ENCODE results near the gene TLE1.

The TLE1 gene

DNA sequence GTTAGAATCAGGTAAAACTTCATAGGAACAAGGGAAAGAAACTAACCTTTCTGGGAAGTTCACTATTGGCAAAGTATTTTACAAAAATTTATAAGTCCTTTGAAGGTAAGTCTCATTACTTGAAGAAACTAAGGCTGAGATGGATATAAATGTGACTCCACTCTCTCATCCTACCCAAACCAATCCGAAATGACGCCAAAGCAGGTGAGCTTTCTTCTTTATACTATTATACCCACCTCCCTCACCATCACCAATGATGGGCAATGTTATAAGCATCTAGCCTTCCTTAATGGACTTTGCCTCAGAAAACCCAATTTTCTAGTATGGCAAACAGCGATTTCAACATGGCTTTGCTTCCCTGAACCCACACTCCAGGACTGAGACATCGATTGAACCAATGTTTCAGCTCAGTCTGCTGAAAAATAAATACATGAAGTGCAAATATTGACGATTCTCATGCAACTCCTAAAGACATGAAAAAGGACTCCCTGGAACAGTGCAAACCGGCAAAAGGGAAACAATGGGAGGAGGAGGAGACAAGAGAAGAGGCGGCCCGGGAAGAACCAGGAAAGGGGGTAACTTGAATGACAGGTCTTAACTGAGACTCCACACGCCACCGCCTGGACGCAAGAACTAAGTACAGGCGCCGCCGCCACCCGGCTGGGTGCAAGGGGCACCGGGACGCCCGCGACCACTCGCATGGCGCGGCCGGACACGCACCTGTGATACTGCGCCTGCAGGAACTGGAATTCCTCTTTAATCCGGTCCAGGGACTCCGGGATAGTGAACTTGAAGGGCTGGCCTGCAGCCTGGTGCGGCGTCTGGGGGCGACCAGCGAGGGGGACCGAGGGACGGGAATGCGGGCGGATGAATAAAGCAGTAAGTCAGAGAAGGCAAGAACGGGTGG lies 2.5 kb downstream of the TLE1 start:
- DNase-seq (ENCODE audit: low spot score): no peak

DNA sequence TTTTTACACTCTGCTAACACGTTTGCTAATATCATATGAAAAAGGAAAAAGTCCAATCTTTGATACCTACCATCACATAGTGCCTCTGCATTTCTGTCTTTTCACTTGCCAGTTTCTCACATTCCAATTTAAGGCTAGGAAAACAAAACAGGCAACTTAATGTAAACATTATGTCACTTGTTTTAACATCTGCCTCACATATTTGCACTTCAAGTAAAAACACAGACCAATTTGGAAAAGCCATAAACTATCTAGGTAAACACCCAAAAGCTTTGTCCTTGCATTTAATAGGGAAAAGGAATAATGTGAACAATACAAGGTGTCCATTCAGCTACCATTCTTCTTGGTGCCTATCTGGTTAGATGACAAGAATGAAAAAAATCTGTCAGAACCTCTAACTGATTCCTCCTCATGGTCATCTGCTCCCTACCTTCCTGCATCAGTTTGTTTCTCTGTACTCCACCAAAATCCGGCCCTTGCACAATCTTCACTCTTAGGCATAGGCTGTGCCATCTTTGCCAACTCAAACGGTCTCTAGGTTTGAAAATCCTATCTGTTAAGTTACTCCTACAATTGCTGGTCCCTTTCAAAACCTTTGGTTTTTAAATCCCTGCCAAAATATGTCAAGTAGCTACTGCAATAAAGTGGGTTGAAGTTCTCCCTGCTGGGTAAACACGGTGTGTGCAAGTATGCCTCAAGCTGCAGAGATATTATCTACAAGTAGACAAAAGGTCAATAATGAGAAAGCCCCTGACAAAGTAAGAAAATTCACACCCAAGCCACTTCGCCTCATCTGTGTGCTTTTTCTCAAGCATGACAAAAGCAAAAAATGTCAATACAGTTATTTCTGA lies 3.4 kb downstream of the TLE1 start:
- DNase-seq (ENCODE audit: low spot score): no peak

DNA sequence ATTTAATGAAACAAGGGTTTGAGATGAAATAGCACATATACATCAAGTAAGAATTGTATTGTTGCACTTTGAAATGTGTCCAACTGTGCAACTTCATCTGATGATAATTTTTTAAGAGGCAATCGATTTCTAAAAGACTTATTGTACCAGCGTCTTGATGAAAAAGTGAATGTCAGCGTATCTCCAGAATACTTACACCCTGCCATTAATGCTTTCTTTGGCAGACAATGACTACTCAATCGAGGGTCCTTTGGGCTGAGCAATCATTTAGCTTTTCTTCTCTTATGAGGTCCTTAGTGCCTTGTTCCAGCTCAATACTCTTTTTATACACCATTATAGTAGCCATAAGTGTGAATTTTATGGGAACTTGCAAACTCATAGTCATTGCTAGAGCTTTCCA lies 4.7 kb downstream of the TLE1 start:
- no peak for DNase-seq (ENCODE audit: low spot score)

DNA sequence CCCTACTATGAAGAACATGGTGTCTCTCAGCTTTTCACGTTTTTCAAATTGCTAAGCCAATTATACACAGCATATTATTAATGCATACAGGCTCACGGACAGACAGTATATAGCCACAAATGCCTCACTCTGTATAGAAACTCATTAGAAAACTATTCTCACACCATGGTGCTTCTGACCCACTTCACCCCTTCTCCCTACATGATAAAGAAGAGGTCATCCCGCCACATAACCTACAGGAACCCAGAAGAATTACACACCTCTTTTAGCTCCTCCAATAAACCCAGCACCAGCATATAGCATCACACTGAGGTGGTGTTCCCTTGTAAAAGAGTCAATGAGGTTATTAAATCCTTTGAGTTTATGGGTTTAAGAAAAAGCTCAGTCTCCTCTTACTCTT lies 5.6 kb downstream of the TLE1 start:
- DNase-seq (ENCODE audit: low spot score): no peak

DNA sequence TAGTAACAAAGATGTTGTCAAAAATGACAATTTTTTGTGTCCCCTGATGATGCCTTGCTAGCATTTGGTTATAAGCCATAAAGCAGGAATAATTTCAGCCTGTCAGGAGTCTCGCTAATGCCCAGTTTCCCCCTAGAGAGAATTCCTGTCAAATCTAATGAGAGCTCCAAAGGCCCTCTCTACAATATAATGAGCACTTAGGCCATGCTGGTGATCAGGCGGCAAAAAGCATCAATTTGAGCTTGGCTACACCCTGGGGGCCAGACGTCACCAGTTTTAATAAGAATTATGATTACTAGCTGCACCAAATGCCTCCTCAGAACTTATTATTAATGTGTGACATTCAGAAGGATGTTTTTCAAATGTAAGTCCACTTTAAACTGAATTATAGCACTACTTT lies 6.1 kb downstream of the TLE1 start:
- DNase-seq (ENCODE audit: low spot score): no peak

DNA sequence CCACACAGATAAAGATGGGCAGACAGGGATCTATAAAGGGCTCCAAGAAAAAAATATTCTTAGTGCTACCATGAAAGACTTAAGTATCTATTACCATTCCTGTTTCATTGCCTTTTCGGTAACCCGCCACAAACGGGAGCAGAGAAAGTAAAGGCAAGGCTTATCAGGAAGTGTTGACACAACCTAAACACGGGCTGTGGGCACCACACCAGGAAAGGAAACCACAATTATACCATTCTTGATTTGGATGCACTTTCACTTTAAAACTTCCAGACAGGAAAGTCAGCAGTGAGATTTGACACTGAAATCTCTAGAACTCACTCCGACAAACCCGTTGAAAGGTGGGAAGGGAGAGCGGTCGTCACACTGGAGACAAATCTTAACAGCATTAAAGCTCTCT lies 6.5 kb downstream of the TLE1 start:
- DNase-seq (ENCODE audit: low spot score): no peak

DNA sequence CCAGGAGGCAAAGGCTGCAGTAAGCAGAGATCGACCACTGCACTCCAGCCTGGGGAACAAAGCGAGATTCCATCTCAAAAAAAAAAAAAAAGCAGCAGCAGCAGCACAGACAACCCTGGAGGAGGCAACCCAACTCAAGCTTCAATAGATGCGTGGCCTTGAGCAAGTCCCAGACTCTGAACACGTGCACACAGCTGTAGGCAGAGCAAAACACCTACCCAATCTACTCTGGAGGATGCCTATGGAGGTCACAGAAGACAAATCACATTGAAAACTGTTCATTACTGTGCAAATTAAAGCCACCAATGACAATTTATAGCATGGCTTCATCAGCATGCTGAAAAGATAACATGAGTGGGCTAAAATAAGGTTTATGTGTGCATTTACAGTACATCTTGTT lies 7.2 kb downstream of the TLE1 start:
- no peak for DNase-seq (ENCODE audit: low spot score)

DNA sequence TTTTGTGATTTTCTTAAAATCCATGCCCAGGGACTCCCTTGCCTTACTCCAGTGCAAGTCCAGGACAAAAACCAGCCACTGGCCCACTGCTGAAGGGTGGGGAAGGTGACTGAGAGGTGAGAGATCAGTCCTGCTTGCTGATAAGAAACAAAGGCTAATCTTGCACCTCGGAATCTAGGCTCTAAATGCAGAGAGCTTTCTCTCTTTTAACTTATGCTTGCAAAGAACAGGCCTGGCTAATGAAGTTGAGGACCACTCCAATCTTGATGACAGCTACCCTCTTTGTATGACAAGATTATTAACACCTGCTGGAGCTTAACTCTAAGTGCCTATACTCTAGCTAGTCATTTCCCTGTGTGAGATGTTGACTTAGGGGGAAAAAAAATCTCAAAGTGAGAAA lies 8.8 kb downstream of the TLE1 start:
- no peak for DNase-seq (ENCODE audit: low spot score)

DNA sequence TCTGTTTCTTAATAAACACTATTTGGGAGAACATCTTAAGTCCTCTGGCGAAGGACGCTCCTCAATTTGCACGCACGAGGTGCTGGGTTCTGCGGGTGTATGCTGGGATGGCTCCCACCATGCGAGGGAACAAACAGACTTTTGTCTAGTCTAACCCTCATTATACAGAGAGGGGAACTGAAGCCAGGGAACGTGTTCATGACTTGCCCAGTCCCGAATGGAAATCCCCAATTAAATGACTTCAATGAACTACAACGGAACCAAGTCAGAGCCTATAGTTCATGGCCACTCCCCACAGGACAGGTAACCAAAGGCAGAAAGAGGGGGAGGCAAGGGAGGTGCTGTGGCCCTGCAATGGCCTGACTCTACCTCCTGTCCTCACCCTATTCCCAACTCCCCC lies 9.3 kb downstream of the TLE1 start:
- no peak for DNase-seq (ENCODE audit: low spot score)

DNA sequence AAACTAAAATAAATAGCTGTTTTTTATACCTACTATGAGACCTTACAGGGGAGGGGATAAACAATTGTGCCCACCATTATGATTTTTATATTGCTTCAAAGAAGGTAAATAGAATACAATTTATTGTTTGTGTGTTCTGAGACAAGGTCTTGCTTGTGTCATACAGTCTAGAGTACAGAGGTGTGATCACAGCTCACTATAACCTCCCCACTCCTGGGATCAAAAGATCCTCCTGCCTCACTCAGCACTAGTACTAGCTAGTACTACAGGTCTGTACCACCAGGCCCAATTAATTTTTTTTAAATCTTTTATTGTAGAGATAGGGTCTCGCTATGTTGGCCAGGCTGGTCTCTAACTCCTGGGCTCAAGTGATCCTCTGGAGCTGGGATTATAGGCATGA lies 11.3 kb downstream of the TLE1 start:
- no peak for DNase-seq (ENCODE audit: low spot score)

DNA sequence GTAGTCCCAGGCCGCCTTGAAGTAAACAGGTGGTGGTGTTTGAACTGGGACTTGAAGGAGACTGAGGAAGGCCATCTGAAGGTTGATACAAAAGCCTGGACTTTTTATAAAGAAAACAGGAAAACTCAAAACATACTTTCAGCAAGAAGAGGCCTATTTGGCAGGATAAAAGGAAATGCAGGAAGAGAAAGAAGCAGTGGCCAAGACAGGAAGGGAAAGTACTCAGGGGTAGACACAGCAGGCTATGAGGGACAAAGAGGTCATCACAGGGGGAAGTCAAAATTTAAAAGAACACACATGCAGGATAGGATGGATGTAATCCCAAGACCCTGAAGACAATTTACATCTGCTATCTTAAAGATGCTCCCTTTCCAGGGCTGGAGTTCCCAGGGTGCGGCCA lies 13.0 kb downstream of the TLE1 start:
- no peak for DNase-seq (ENCODE audit: low spot score)

DNA sequence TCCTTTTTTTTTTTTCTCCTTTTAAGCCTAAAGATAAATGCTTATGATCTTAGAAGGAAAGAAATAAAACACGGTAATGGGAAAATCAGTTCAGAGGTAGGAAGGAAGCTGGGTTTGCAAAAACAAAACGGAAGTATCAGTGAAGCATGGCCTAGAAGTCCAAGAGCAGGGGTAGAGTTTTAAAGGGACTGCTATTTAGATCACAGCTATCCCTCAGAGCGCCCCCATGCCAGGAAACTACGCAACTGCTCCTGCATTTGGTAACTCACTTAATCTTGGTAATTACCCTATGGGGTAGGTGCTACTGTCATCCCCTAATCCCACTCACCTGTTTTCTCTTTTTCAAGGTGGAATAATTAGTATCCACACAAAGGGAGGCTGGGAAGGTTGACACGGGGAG lies 16.0 kb downstream of the TLE1 start:
- DNase-seq (ENCODE audit: low spot score): no peak

DNA sequence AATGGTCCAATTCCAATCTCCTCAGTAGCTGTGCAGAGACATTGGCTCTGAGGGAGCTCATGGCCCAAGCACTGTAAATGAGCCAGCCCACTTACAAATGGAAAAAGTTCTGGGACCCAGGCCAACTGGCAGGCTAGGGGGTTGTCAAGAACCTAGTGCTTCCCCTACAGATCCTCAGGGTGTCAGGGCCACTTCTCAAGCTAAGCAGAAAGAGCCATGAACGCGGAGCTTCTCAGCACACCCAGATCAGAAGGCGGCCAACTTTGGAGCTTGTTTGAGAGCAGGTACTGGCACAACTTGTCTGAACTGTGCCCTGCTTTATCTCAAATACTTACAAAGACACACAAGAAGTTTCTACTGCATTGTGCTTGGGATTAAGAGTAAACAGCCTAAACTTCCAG lies 17.5 kb downstream of the TLE1 start:
- DNase-seq (ENCODE audit: low spot score): no peak

DNA sequence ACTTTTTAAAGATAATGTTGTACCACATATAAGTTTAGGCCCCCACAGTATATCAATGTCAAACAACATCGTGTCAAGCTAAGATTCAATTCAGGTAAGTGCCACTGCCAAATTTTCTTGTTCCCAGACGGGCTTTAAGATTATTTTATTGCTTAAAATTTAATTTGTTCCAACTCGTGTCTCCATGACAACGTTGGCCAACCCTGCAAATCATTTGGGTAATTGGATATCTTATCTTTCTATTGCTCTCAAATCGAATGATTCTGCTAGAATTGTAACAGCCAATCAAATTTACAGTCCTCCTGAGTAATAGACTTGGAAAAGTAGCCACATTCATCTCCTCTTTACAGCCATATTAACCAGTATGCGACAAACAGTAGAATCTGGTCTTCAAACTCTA lies 19.5 kb downstream of the TLE1 start:
- no peak for DNase-seq (ENCODE audit: low spot score)

DNA sequence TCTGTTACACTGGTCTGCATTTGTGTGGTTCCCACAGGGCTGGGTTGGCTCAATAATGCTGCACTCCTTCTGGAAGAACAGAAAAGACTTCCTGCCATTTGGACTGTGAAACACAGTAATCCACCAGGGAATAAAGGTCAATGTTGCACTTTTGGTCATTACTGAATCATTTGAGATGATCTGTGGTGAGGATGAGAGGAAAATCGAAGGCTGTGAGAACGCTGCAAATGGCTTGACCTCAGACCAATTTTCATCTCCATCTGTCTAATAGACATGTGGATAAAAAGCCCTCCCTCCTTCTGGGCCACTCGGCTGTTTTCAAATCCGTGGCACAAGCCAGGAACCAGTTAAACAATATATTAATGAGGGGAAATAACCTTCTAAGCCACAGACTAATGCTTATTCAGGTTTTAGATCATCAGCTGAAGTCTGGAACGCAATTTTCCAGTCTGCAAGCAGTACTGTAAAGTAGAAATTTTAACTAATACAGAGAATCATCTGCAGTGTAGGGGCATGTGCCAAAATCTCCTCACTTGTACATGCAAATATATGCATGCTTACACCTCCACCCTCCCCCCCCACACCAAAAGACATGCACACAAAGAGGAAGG lies 20.2 kb downstream of the TLE1 start:
- no peak for DNase-seq (ENCODE audit: low spot score)

DNA sequence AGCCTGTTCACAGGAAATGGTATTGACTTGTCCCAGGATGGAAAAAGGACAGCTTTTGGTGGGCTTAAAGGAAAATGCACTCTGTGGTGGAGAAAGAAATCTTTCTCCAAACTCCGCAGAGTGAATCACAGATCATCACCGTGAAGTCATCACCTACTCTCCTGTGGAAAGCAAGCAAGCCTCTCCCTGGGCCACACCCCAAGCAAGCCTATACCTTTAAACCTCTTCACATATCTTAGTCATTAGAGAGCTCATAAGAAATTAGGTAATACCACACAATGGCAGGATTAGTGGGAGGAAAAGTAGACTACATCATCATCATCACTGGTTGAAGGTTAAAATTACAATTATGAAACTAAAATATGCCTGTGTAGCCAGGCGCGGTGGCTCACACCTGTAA lies 23.2 kb downstream of the TLE1 start:
- no peak for DNase-seq (ENCODE audit: low spot score)

DNA sequence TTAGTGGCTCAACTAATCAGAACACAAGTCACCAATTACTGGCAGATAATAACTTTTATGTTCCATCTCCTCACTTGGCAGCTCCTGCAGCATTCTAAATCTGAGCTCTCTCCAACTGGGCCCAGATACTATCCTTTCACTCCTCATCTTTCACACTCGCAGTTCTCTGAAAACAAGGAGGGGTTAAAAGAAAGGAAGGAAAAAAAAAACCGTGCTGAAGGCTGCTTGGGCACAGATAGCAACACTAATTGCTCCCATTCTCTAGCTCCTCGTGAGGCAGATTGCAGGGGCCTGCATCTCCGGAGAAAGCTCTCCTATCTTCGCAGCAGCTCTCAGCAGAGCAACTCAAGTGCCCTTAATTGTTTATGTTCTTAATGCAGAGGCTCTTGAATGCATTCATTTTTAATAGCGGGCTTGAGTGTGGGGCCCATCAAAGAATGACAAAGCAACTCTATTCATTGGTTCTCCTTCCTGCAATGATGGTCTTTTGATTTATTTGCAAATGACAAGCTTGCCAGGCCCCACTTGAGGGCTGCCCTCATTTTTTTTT lies 23.9 kb downstream of the TLE1 start:
- DNase-seq (ENCODE audit: low spot score): no peak

DNA sequence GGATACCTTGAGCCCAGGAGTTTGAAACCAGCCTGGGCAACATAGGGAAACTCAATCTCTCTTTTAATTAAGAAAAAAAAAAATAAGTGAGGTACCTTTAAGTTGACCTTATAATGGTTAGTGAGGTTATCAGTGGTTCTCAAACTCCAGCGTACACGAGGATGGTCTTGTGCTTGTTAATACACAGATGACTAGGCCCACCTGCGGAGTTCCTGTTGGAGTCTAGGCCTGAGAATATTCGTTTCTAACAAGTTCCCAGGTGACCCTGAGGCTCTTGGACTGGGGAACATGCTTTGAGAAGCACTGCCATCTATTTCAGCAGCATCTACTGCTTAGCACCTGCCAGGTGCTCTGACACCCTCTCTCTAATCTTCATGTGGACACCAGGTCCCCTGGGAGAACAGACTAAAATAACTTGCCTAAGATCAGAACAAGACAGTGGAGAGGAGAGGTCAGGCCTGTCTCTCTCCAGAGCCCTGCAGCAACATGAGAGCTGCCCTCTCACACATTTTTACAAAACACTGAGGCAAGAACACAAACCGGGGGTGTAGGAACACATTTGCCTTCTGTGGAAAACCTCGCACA lies 24.6 kb downstream of the TLE1 start:
- no peak for DNase-seq (ENCODE audit: low spot score)

DNA sequence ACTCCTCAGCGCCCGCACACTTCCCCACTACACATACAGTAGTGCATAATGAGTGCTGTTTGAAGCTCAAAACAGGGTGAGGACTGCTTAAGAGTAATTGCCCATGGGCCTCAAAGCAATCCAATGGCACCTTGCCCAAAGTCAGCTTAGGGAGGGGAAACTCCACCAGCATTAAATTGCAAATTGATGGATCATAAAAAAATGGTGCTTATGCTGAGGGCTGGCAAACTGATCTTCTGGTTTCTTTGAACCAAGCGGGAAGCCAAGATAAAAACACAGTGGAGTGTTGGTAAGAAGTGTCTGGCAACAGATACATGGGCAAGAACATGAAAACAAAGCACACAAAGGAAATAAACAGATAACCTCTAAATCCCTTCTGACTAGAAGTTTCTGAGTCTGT lies 28.0 kb downstream of the TLE1 start:
- no peak for DNase-seq (ENCODE audit: low spot score)

DNA sequence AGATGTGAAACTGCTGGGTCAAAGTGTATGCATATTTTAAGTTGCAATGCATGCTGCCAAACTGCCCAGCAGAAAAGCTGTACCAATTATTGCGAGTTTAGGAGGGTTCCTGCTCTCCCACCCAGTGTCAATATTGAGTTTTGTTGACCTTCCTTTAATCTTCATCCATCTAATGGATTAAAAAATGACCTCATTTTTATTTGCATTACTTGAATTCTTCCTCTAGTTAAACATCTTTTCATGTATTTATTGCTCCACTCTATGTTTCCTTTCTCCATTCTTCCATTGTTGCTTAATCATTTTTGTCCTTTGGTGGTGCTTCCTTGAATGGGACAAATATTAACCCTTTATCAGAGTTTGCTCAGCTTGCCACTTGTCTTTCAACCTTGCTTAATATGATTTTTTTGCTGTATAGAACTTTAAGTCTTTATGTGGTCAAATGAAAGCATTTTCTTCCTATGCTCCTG lies 32.4 kb downstream of the TLE1 start:
- DNase-seq (ENCODE audit: low spot score): no peak

DNA sequence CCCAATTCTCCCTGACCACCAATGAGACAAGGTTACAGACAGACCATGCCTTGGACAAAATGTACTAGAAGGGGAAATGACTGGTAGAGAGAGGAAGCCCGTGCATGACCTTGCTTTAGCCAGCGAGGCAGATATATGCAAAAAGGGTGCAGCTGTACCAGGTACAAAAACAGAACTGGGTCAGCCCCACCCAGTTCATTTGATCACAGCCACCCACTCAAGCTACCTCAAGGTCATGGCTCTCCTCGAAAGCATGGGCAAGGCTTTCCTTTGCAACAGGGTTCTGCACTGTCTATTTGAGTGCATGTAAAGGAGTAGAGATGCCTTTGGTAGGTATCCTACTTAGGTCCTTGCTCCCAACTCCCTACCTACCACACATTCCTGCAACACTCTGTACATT lies 33.3 kb downstream of the TLE1 start:
- DNase-seq (ENCODE audit: low spot score): no peak

DNA sequence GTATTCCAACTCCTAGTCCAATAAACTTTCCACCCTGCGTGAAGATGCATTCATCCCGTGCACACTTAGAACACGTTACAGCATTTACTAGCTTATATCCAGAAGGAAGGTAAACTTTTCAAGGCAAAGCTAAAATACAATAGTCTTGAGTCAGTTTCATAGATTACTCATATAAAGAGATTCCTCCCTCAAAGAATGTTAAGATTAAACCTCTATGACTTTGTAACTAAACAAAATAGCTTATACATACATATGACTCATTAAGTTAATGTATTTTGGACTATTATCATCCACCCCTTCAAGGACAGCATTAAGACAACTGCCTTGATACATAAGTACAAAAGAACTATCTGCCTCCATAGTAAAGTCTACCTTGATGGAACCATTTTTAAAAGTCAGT lies 36.1 kb downstream of the TLE1 start:
- DNase-seq (ENCODE audit: low spot score): no peak

Data from hematopoietic multipotent progenitor cell treated with erythropoietin and hydrocortisone succinate and interleukin-3 and kit ligand, for 17 days (in vitro differentiated cells).